PC-3 (cell line): Measurements from ENCODE around the gene PROCA1. TPM values are rescaled to one million over a fixed set of nuclear protein-coding genes. Genes with fewer than 3 reads are reported as not detected.

ENCODE experiments used
- ATAC-seq: fragments of 200-7000 bp; cut with Tn5 transposase; 2 replicates; pipeline ENCODE4 v1.9.1; 2020; ENCODE audit warnings: mild to moderate bottlenecking, moderate library complexity
- BruUV-seq: library from RNA; stranded (reverse); fragments of 400-500 nt; replicated peaks from 2 replicates; lab custom pipeline; 2021; lab: Mats Ljungman, UMichigan
- CTCF ChIA-PET: fragments of 300-600 bp; sonication (Branson Sonifier 250); formaldehyde crosslinking; loops from one replicate; lab custom pipeline; 2022; ENCODE audit warnings: antibody characterized with exemption; lab: Charles Lee
- POLR2A ChIA-PET: fragments of 300-600 bp; sonication (Branson Sonifier 250); formaldehyde crosslinking; loops from one replicate; lab custom pipeline; 2022; ENCODE audit warnings: antibody characterized with exemption; ENCODE audit not compliant: unreplicated experiment; lab: Charles Lee
- DNase-seq: peaks from one replicate; pipeline ENCODE4 v3.0.0-alpha.2; 2015
- H2AFZ ChIP-seq: fragments of 300-600 bp; sonication (generic); 2 replicates; pipeline ENCODE4 v1.6.0; 2016; ENCODE audit warnings: antibody characterized with exemption, low read length
- H3F3A ChIP-seq: fragments of 300-600 bp; sonication (generic); one replicate; pipeline ENCODE4 v1.6.0; 2017; ENCODE audit warnings: antibody characterized with exemption, low read length, control low read depth, mild to moderate bottlenecking; ENCODE audit not compliant: unreplicated experiment
- H3K27ac ChIP-seq: fragments of 300-600 bp; sonication (generic); 2 replicates; pipeline ENCODE4 v1.5.1; 2016; ENCODE audit warnings: mild to moderate bottlenecking, low read length
- H3K27me3 ChIP-seq: fragments of 300-600 bp; sonication (generic); 2 replicates; pipeline ENCODE4 v1.6.1; 2016; ENCODE audit warnings: low read length, mixed read lengths
- H3K36me3 ChIP-seq: fragments of 300-600 bp; sonication (generic); 2 replicates; pipeline ENCODE4 v1.6.1; 2016; ENCODE audit warnings: low read depth, mixed run types, low read length, mixed read lengths
- H3K4me1 ChIP-seq: fragments of 300-600 bp; sonication (generic); 2 replicates; pipeline ENCODE4 v1.5.1; 2016; ENCODE audit warnings: low read length; ENCODE audit not compliant: insufficient read depth
- H3K4me2 ChIP-seq: fragments of 300-600 bp; sonication (generic); 2 replicates; pipeline ENCODE4 v1.6.0; 2016; ENCODE audit warnings: low read length
- H3K4me3 ChIP-seq: fragments of 300-600 bp; sonication (generic); 2 replicates; pipeline ENCODE4 v1.5.1; 2016; ENCODE audit warnings: mild to moderate bottlenecking, low read length, mixed read lengths
- H3K79me2 ChIP-seq: fragments of 300-600 bp; sonication (generic); 2 replicates; pipeline ENCODE4 v1.6.1; 2017; ENCODE audit warnings: low read length, mixed read lengths
- H3K9ac ChIP-seq: fragments of 300-600 bp; sonication (generic); 2 replicates; pipeline ENCODE4 v1.6.0; 2016; ENCODE audit warnings: mild to moderate bottlenecking, low read length
- H3K9me2 ChIP-seq: fragments of 300-600 bp; sonication (generic); replicated peaks from 2 replicates; pipeline ENCODE4 v1.6.1; 2016; ENCODE audit warnings: mixed run types, low read length, mixed read lengths
- H3K9me3 ChIP-seq: fragments of 300-600 bp; sonication (generic); 2 replicates; pipeline ENCODE4 v1.6.1; 2016; ENCODE audit warnings: low read length, mixed read lengths
- H4K20me1 ChIP-seq: fragments of 300-600 bp; sonication (generic); 2 replicates; pipeline ENCODE4 v1.6.1; 2016; ENCODE audit warnings: low read length, mixed read lengths
- EZH2 ChIP-seq: fragments of 300-600 bp; sonication (generic); IDR thresholded peaks from one replicate; pipeline ENCODE4 v1.6.1; 2017; ENCODE audit warnings: antibody characterized with exemption, mild to moderate bottlenecking, low read length; ENCODE audit not compliant: unreplicated experiment
- EZH2phosphoT487 ChIP-seq: fragments of 300-600 bp; sonication (generic); IDR thresholded peaks from 2 replicates; pipeline ENCODE4 v1.6.1; 2018; ENCODE audit warnings: mild to moderate bottlenecking, antibody characterized with exemption, low read length, borderline replicate concordance
- intact Hi-C: fragments of 100-400 bp; cut with micrococcal nuclease; formaldehyde crosslinking; loops from 2 replicates; pipeline ENCODE4 v1.9.0; 2023
- total RNA-seq: library from RNA; depleted of rRNA; stranded (reverse); fragments of >200 nt; gene quantifications from 2 replicates; pipeline ENCODE4 v1.2.3, GENCODE V29; 2014
- TF ChIP-seq, protein P1 (sequence below): fragments of 300-600 bp; sonication (generic); conservative IDR thresholded peaks from 2 replicates; pipeline ENCODE4 v1.5.1; 2017; ENCODE audit warnings: antibody characterized with exemption, low read depth, mild to moderate bottlenecking, low read length

PROCA1 gene
- total RNA-seq, 1 experiment from 2014 or later = 1.9 TPM

DNA sequence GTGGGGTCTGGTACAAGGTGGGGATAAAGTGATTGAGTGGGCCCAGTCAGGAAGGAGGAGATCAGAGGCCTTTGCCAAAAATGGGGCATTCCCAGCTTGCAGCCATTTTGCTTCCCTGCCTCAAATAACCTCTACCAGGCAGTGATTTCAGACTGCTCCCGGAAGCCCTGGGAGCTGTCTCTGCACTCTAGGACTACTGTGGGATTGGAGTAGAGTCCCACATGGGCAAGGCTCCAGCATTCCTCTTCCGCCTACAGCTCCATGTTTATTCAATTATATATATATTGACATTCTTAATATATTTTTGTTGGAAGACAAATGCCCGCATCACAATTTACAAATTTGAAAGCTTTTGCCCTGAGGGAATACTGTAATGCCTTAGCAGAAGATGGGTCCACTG lies 36.2 kb downstream of the PROCA1 start:
- Histone ChIP-seq H3K4me1 (no peaks in the 10 kb centered on the region), H3K27ac (no peak overlapping the region), H3K4me2 (no peak overlapping the region), H3K9ac (no peak overlapping the region), H3K79me2 (no peaks in the 10 kb centered on the region), H4K20me1 (no peaks in the 10 kb centered on the region), H3K4me3 (no peak overlapping the region), H3K27me3 (no peaks in the 10 kb centered on the region), H3K9me3 (no peaks in the 10 kb centered on the region), H3F3A (no peaks in the 10 kb centered on the region), H3K36me3 (peaks cover 32% of the 10 kb centered on the region; the same call in 1 of the 2 replicates), H3K9me2 (no peaks in the 10 kb centered on the region), H2AFZ (no peak overlapping the region)
- TF ChIP-seq EZH2phosphoT487 = no peak
- TF ChIP-seq EZH2 = no peak
- TF ChIP-seq, protein P1, sequence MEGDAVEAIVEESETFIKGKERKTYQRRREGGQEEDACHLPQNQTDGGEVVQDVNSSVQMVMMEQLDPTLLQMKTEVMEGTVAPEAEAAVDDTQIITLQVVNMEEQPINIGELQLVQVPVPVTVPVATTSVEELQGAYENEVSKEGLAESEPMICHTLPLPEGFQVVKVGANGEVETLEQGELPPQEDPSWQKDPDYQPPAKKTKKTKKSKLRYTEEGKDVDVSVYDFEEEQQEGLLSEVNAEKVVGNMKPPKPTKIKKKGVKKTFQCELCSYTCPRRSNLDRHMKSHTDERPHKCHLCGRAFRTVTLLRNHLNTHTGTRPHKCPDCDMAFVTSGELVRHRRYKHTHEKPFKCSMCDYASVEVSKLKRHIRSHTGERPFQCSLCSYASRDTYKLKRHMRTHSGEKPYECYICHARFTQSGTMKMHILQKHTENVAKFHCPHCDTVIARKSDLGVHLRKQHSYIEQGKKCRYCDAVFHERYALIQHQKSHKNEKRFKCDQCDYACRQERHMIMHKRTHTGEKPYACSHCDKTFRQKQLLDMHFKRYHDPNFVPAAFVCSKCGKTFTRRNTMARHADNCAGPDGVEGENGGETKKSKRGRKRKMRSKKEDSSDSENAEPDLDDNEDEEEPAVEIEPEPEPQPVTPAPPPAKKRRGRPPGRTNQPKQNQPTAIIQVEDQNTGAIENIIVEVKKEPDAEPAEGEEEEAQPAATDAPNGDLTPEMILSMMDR = no peak
- BruUV-seq = no TSS peak
- ChIA-PET CTCF (interaction anchor here (0.5 kb wide), 1 partner anchor 39 kb away, joined by 3 read pairs; no protein-coding TSS in a partner anchor), POLR2A (no interaction called here)
- DNase-seq = no peak
- no peak for ATAC-seq
- intact Hi-C loops = no loop called here

DNA sequence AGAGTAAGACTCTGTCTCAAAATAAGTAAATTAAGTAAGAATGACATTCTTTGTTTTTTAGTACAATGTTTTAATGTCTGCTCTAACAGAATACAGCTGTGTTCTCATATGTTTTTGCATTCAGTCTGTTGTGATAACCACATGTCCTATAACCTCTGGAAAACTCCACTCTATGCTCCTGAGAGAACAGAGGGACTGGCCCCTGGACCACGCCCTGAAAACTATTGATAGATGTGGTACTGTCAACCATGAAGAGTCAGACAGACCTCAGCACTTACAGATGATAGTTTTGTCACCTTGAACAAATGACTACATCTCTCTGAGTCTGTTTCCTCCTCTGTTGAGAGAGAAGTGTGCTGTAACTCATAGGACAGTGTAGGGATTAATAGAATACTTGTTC lies 41.8 kb downstream of the PROCA1 start:
- intact Hi-C loops = no loop called here
- H3K27me3 ChIP-seq = no peaks in the 10 kb centered on the region
- no peak overlapping the region for H3K4me3 ChIP-seq
- H3K79me2 ChIP-seq = peaks cover 39% of the 10 kb centered on the region
- no peaks in the 10 kb centered on the region for H3K9me2 ChIP-seq
- BruUV-seq = no TSS peak
- no peak overlapping the region for H3K9ac ChIP-seq
- ATAC-seq (no peak), DNase-seq (no peak)
- H3K9me3 ChIP-seq = no peaks in the 10 kb centered on the region
- no peak overlapping the region for H3K27ac ChIP-seq
- CTCF ChIA-PET = no interaction called here
- no peak overlapping the region for H3K4me2 ChIP-seq
- H4K20me1 ChIP-seq = no peaks in the 10 kb centered on the region
- TF ChIP-seq, protein P1 = no peak
- TF ChIP-seq EZH2 (no peak), EZH2phosphoT487 (no peak)
- H3F3A ChIP-seq = no peaks in the 10 kb centered on the region
- H2AFZ ChIP-seq = no peak overlapping the region
- H3K4me1 ChIP-seq = no peaks in the 10 kb centered on the region
- peaks cover 23% of the 10 kb centered on the region; the same call in 1 of the 2 replicates for H3K36me3 ChIP-seq
- POLR2A ChIA-PET = no interaction called here

DNA sequence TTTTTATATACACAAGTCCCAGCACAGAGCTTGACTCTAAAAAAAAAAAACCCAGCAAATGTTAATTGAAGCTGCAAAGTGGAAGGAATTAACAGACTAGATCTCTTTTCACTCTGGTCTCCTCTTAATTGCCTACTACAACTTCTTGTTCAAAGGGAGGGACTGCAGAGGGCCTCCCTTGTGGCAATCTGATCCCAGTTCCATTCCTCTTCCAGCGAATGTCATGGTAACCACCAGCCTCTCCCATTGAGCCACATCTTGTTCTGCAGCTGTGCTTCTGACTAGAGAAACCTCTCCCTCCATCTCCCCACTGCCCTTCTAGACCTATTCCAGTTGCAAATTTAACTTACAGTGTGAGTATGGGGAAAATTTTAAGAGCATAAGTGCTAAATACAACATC lies 43.8 kb downstream of the PROCA1 start:
- CTCF ChIA-PET = no interaction called here
- Histone ChIP-seq H4K20me1 (0 out of 2 replicates have a peak, but pooled peaks cover 8% of the 10 kb centered on the region), H3K9me2 (no peaks in the 10 kb centered on the region), H3K4me3 (no peak overlapping the region), H3K27me3 (no peaks in the 10 kb centered on the region), H3K9me3 (no peaks in the 10 kb centered on the region), H3K4me1 (peaks cover 11% of the 10 kb centered on the region), H2AFZ (no peak overlapping the region), H3K4me2 (no peak overlapping the region), H3F3A (no peaks in the 10 kb centered on the region), H3K9ac (no peak overlapping the region), H3K27ac (no peak overlapping the region), H3K79me2 (peaks cover 60% of the 10 kb centered on the region), H3K36me3 (peaks cover 11% of the 10 kb centered on the region; the same call in 1 of the 2 replicates)
- POLR2A ChIA-PET = interaction anchor here (0.5 kb wide), 1 partner anchor 24 kb away, joined by 3 read pairs; no protein-coding TSS in a partner anchor
- intact Hi-C loops = no loop called here
- DNase-seq = no peak
- ATAC-seq = no peak
- TF ChIP-seq, protein P1 = no peak
- no peak for TF ChIP-seq EZH2
- TF ChIP-seq EZH2phosphoT487 = no peak
- BruUV-seq = no TSS peak
